IPS-NIHi11 (cell line): ENCODE data around the gene FRS3.
"Not testable (repeated sequence)": the region's sequence is repeated elsewhere in the genome, so short reads cannot be mapped to it uniquely, and the experiment has no call there.

Experiments
- DNase-seq: peaks from one replicate; pipeline ENCODE4 v3.0.0; 2012; ENCODE audit warnings: mixed read lengths, low spot score

The FRS3 gene

DNA sequence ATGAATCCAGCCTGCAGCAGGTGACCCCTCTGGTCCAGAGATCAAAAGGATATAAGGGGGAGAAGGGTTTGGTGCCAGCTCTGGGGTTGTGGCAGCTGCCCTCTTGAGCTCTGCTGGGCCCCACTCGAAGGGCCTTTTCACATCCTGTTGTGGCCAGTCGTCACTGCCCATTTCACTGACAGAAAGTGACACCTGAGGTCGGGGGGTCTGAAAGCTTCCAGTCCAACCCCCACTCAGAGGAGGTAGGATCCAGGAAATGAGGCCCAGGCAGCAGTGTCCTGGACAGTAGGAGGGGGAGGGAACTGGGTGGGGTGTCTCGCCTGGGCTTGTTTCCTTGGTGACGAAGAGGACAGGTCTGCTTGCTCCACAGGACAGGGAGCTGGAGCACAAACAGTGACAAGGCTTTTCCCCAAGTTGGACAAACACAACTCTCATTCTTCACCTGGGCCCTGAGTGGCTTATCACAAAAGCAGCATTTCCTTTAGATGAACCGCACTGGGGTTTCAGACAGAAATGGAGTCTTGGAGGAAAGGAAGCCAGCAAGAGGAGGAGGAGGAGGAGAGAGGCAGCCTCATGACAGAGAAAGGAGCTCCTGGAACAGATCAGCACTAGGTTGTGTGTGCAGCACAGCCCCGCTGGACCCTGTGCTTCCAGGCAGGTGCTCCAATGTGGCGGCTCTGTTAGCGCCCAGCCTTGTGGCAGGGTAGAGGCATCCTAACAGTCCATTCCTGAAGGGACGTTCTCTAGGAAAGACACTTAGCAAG lies 11.0 kb downstream of the FRS3 start:
- no peak for DNase-seq

DNA sequence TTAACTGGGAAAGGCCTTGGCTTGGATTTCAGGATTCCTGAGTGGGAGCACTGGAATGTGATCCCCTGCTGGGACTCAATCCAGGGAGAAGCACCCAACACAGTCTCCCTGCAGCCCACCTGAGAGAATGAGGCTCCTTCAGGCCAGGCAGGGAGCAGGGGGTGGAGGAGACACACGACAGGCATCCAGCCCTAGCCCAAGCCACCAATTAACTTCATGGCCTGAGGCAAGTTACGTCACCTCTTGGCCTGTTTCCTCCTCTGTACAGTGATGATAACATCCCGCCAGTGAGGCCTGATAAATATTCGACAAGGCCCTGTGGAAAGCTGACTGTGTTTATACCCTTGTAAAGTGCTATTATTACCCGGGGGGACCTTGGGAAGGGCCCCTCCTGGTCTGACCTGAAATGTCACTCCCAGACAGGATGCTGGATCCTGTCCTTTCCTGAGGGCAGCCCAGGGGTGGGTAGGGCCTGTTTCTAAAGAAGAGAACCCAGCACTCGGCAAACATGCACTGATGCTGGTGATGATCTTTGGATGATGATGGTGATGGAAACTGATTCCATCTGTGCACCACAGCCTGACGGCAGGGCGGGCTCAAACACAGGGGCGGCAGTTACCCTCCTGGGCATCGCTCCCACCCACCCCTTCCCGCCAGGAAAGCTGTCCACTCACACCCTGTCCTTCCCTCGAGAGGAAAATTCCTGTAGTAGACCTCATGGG lies 12.4 kb downstream of the FRS3 start:
- DNase-seq = no peak

DNA sequence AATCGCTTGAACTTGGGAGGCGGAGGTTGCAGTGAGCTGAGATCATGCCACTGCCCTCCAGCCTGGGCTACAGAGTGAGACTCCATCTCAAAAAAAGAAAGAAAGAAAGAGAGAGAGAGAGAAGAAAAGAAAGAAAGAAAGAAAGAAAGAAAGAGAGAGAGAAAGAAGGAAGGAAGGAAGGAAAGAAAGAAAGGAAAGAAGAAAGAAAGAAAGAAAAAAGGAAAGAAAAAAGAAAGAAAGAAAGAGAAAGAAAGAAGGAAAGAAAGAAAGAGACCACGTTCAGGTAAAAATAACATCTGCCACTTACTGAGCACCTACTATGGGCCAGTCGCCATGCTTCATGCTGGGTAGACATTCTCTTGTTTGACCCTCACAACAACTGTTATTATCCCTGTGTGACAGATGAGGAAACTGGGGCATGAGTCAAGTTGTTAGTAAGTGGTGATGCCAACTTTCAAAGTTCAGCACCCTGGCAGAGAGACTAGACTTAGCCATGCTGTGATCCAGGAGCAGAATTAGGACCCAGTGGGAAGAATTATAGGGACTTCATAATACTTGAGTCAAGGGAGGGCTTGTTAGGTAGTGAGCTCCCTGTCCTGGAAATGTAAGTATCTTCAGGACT lies 13.5 kb downstream of the FRS3 start:
- DNase-seq = not testable (repeated sequence)

DNA sequence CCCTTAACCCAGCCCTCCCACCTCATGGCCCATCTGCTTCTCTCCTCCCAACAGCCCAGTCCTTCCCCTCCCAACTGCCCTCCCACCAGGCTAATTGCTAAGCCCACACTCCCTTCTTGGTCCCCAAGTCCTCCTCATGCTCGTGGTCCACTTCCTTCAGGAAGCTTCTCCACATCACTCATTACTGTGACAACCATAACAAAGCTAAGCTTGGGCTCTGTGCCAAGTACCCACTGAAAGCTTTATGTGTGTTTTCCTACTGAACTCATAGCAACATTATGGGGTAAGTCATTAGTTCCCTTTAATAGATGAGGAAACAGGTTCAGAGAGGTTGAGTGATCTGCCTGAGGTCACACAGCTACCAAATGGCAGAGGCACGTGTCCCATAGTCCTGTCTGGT lies 16.2 kb downstream of the FRS3 start:
- DNase-seq = no peak

DNA sequence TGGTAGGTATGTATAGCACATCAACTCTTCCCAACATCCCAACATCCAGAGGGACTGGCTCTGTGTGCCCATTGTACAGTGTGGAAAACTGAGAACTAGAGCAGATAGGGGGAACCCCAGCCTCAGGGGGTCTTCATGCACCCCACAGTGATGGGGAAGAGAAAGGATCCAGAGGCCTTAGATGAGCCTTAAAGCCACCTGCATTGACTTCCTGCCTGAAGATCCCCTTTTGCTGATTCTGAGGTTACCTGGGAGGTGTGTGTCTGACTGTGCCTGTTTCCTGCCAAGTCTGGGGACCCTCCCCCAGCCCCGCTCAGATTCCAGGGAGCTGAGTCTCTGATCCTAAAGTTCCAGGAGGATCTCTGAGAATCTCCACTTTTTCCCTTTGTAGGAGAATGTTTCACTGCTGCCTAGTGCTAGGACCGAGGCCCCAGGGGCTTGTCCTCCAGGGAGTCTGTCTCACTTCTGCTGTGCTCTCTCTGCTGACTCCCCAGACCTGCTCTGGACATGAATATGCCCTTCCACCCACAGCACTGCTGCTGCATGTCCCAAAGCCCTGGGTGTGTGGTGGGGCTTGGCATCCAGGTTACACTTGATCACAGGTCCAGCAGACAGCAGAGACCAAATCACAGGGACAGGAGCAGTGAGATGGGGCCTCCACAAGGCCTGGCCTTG lies 19.7 kb downstream of the FRS3 start:
- no peak for DNase-seq

DNA sequence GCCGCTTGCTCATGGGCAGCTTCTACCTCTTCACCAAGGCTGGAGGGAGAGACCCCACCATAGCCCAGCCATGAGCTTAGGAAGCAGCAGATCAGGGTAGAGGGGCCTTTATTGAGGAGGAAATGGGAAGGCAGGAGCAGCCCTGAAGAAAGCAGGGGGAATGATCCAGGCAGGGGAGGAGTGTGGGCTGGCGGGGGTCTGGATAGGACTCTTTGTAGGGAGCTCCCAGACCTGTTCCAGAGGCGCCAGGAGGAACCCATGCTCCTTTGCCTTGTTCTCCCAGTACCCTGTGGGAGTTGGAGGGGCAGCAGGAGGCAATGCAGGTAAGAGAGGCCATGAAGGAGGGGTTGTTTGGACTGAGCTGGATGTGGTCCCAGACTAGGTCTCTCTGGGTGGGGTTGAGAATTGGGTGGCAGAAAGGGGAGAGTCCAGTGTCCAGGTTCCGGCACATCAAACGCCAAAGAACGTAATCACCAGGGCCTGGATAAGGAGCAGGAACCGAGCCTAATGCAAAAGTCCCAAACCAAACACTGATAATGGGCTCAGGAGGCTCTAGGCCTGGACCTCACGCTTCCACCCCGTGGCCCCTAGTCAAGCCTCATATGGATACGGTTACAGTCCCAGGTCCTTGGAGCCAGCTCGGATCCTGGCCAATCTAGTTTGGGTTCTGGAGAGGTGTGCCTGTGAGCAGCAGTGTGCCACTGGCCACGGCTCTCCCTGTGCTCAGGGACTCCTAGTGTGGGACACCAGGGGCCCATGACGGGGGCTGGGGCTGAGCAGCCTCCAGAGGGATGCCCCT lies 20.4 kb downstream of the FRS3 start:
- DNase-seq = no peak

DNA sequence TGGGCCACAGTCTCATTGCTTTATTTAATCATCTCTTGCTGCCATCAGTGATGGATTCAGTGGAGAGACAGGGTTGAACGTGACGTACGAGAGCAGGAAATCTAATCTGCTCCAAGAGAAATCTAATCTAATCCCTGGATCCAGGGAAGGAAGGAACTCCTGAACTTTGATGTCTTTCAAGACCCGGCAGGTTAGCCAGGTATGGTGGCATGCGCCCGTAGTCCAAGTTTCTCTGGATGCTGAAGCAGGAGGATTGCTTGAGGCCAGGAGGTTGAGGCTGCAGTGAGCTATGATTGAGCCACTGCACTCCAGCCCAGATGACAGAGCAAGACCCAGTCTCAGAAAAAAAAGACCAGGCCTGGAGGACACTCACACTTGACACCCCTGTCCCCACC lies 21.1 kb downstream of the FRS3 start:
- no peak for DNase-seq

DNA sequence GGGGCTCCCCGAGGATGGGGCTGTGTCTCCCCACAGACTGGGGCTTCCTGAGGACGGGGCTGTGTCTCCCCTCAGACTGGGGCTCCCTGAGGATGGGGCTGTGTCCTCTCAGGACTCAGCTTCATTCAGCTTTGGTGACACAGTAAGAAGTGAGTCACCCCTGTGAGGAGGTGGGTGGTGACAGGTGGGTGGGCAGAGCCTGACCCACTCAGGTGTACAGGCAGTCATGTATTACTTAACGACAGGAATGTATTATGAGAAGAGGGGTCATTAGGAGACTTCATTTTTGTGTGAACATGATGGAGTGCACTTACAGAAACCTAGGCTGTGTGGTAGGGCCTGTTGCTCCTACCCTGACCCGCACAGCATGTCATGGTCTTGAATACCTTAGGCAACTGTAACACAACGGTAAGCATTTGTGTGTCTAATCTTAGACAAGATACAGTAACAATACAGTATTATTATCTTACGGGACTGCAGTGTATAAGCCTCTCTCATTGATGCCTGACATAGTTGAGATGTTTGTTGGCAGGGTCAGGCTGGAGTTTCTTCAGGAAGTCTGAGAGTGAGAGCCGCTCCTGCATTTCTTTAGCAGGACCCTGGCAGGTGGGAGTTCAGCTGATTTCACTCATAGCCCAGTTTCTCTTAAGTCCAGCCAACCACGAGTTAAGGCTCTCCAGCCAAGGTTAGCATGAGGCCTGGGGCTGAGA lies 21.6 kb downstream of the FRS3 start:
- DNase-seq = no peak

DNA sequence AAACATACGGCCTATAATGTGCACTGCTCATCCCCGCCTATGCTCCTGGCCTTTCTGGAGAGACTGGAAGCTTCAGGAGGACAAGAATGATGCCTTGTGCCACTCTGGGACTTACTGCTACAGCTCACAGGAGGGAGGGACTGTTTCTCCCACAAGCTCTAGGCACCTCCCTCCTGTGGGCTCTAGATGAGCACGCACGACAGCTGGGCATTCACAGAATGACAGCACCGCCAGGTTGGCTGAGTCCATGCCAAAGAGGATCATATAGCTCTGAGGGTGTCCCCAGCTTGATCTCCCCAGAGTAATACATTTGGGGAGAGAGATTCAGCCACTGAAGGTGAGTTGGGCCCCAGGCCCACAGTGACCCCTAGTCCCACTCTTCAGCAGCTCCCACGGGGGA lies 22.4 kb downstream of the FRS3 start:
- DNase-seq = no peak

DNA sequence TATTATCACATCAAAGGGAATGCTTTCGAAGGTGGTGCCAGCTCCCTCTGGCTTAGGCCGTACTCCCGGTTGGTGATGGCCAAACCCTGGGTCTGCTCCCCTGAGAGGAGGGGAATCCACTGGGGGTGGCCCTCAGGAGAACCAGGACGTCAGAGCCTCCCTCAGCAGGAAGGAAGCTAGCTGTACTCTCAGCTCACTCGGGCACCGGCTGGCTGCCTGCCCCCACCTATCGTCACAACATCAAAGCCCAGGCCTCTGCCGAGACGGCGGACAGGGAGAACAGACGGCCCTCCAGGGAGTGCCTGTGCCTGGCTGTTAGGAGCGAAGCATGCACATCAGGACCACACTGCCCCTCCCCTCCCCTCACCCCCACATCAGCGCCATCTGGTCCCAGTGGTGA lies 23.3 kb downstream of the FRS3 start:
- no peak for DNase-seq

DNA sequence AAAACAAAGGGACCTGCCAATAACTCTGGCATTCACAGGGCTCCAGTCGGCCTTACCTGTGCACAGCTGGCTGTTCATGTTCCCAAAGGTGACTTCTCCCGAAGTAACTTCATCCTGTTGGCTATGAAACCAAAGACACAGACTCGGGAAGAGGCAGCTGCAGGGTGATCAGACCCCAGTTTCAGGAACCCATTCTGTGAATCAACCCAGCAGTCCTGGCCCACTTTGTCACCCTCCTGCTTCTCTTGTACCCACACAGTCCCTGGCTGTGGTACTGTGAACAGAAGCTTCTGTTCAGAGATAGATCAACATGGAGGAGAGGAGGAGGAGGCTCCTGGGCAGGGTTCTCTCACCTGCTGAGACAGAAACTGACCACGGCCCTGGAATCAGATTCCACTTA lies 23.8 kb downstream of the FRS3 start:
- DNase-seq = no peak

DNA sequence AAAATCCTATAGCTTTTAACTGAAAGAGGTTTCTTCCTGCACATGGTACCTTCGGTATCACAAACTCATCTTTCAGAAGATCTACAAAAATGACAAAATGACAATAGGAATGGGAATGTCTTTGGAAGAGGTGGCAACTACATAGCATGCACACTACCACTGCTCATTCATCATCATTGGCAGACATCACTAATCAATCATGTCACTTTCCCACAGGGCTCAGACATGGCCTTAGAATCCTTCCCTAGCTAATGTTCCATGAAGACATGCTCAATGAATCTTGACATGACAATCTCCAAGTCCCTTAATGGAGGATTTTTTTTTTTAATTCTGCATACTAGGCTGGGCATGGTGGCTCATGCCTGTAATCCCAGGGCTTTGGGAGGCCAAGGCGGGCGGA lies 29.3 kb downstream of the FRS3 start:
- DNase-seq = no peak

DNA sequence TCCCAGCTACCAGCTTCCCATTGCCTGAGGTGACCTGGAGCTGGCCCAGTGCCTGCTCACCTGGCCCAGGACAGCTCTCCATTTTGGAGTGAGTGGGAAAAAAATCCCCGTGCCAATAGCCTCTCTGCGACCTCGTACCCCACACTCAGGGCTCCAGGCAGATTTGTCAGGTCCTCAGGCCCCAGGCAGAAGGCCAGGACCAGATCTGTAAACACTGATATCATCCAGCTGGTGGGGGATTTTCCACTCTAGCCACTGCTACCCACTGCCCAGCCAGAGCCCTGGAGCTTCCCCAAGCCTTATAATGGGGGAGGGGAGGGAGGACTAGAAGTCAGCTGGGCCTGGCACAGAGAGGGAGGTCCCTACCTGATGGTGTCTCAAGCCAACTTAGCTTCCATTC lies 31.2 kb downstream of the FRS3 start:
- DNase-seq = no peak

DNA sequence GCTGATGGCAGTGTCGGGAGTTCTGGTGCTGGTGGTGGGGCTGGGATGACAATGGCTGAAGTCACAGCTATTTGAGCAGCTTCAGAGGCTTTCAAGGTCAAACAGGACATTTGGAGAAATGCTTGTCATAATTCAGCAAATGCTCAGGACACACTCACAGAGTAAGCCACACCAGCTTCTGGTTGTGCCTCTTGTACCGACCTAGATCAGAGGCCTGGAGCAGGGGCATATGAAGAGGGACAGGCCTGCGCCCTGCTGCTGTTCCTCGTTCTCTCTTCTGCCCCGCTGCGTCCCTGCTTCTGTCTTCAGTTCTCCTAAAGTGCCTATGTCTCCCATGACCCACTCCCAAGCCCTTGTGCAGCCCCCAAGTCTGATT lies 31.6 kb downstream of the FRS3 start:
- DNase-seq = no peak

DNA sequence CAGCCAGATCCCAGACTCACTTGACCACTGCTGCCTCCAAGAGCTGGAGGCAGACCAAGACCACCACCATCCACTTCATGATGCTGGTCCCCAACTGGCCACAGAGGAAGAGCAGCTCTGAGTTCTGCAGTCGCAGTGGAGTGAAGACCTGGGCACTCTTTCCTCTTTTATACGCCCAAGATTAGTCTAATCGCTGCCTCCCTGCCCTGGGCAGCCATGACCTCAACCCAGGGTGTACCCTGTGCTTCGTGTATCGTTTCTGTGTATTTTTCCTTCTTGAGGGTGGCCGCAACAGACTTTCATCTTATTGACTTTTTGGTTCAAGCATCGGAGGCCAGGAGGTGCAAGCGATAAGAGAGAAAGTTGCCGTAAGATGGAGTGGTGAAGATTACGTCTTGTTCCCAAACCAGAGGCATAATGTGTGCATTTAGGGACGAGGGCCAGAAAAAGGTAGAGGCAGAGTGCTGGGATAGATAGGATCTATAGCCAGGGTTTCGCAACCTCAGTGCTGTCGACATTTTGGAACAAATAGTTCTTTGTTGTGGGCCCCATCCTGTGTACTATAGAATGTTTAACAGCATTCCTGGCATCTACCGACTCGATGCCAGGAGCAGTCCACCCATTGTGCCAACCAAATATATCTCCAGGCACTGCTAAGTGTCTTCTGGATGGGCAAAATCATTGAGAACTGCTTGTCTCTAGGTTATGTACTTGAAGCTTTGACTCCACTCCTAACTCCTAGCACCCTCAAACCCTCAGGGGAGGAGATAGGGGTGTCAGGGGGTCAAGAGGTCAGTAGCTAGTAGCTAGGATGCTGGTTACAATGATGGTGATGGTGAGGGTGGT lies 32.2 kb downstream of the FRS3 start, which contains the start of gene PGC:
TSS of gene PGC (minus strand) at position 142 of the 846 bp plus-strand sequence. CDS start at position 79, 63 bp downstream.
- DNase-seq = no peak

DNA sequence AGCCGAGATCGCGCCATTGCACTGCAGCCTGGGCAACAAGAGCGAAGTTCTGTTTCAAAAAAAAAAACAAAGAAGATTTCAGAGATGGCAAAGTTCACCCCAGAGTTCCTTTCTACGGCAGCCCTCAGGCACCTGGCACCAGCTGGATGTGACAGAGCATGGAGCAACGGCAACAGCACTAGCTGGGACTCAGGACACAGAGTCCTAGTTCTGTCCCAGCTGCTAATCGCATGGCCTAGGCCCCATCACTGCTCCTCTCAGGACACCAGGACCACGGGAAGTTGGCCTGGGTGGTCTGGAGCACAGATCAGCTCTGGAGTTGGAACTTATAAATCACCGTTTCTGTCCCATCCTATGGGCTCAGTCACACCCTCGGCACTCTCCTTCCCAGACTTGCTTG lies 33.6 kb downstream of the FRS3 start:
- DNase-seq = no peak

DNA sequence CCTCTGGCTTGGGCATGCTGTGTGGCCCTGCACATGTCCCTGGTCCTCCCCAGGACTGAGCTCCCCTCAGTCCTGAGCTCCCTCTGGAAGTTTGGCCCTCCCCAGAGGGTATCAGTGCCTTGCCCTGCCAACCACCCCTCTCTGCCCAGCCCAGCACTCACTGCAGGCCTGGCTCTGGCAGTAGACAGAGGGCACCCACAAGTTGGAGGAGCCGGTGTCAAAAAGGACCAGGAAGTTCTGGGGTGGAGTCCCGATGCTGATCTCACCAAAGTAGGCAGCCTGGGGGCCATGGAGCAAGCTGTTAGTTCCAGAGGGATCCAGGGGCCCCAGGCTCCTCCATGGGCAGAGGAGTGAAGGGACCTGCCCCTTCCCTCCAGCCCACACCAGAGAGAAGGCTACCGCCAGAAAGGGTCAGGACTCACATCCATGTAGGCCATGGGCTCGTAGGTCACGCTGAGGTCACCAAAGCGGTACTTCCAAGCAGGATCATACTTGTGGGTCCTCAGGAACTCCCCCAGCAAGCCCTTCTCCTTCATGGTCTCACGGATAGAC lies 35.4 kb downstream of the FRS3 start:
- DNase-seq = no peak

DNA sequence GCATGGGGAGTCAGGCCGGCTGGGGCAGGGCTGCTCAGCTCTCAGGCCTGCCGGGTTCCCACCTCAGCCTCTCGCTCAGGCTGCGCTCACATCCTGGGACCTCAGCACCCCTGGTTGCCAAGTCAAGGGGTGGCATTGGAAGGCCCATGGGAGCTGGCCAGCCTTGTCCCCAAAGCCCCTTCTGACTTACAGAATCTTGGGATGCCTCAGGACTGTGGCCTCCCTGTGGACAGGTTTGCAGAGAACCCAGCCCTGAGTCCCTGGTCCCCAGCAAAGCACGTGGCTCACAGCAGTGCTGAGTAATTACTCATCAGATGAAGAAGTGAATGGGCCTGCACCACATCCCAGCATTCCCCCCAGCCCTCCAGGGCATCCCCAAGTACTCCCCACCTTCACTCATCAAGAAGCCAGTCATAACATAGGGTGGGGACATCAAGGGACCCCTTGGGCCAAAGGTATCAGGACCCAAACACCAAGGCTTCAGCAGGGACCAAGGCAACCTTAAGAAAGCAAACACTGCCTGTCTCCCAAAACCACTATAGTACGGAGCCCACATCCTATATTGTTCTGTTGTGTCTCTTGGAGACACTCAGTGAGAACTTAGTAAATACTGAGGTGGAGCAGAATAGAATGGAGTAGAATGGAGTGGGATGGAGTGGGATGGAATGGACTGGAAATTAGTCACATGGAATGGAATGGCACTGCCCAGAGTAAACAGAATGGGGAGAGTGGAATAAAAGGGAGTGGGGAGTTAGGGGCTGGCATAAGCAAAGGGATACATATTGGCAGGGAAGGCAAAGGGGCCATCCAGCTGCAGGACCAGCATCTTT lies 36.1 kb downstream of the FRS3 start:
- DNase-seq = no peak
